DMS53 (cell line): ENCODE data around the gene VWA5B1.

Experiments used
- DNase-seq: peaks from one replicate; lab custom pipeline; 2025; lab: John Stamatoyannopoulos, UW

Gene VWA5B1

DNA sequence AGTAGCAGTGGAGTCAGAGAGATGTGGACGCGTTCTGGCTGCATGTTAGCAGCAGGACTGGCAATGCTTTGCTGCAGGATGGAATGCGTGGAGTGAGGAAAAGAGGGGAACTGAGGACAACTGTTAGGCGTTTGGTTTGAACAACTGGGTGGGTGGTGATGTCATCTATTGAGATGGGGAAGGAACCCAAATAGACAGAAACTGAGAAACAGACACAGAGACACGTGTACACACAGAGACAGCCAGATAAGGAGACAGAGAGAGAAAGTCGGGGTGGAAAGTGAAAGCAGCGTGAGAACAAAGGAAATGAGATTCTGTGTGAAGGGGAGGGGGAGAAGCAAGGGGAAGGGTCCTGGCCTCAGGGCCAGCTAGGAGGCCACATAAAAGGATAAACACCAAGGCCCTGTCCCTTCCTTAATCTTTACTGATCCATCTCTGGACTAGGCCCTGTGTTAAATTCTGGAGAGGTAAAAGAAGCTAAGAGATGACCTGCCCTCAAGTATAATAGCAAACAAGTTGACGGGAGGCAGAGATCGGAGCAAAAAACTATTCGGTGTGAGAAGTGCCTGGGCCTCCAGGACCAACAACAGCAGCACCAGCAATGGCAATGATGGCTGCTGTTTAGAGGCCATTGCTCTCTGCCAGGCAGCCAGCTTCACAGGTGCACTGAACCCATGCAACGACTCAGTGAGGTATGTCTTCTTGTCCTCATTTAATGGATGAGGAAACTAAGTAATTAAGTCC is 31.6 kb downstream of the VWA5B1 start:
- no peak for DNase-seq

DNA sequence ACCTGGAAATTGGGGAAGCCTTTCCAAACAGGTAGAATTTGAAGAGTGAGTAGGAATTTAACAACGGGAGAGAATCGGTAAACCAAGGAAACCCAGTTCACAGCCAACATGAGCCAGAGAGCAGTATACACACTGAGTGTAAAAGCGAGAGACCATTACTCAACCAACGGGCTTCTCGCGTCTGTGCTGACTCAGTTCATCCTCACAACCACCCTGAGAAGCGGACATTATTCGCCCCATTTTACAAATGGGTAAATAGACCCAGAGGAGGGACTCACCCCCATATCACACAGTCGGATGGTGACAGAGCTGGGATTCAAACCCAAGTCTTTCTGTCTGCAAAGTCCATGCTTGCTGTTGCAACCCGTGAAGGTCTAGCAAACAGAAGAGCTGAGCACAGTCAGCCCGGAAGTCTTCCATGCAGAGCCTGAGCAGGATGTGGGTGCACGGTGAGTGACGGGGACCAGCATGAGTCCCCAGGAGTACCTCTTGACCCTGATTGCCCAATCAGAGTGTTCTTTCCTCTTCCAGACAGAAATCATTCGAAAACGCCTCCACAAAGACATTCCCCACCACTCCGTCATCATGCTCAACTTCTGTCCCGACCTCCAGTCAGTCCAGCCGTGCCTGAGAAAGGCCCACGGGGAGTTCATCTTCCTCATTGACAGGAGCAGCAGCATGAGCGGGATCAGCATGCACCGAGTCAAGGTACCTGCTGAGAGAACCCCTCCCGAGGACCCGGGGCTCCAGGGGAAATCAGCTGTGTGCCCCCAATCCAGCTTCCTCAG is 32.3 kb downstream of the VWA5B1 start:
- DNase-seq: no peak

DNA sequence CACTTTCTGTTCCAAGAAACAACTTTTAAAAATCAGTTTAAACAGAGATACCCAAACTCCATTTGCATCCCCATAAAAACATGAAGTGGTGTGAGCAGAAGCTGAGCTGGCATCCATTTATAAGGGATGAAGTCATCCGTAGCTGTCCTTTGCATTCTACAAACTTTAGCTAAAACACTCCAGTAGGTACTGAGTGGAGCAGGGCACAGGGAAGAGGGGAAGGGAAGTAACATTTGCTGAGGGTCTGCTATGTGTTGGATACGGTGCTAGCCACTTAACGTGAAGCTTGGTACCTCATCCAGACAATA is 32.9 kb downstream of the VWA5B1 start:
- DNase-seq: no peak

DNA sequence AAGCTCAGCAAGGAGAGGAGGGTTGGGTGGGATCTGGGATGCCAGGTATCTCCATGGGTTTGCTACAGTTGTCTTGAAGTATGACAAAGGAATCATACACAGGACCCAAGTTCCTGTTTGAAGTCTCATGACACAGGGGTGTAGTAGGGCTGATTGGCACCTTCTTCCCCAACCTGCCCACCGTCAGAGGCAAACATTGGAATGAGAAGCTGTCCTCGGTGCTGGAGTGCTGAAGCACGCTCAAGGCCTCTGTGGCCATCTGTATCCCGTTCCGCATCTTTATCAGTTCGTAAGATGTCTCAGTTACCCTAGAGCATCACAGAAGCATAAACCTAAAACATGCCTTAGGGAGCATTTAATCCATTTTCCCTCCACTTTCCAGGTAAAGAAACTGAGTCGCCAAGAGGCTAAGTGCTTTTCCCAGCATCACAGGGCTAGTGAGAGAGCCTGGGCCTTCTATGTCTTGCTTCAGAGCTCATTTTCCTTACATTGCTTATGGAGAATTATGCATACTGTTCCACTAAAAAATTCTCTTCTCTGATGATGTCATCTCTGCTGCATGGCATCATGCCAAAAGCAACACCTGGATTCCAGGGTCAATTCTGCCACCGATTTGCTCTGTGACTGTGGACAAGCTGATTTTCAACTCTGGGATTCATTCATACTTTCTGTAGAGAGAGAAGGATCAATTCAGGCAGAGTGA is 34.2 kb downstream of the VWA5B1 start:
- peak; percentile 31 for DNase-seq

DNA sequence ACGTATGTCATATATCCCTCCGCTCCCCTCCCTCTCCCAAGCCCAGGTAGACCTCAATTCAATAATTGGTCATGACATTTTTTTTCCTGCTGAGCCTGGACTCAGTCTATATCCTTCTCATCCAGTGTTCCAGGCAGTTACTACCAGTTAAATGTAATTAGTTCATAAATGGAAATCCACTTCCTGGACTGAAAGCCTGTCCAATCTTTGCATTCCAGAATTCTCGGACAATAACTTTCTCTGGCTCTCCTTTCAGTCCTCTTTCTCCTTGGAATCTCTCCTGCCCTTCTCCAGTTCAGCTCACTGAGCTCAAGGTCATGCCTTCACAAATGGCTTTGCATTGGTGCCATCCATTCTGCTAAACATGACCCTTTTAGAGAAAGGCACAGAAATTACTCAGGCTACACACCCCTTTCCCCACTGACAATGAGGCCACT is 34.8 kb downstream of the VWA5B1 start:
- DNase-seq: no peak

DNA sequence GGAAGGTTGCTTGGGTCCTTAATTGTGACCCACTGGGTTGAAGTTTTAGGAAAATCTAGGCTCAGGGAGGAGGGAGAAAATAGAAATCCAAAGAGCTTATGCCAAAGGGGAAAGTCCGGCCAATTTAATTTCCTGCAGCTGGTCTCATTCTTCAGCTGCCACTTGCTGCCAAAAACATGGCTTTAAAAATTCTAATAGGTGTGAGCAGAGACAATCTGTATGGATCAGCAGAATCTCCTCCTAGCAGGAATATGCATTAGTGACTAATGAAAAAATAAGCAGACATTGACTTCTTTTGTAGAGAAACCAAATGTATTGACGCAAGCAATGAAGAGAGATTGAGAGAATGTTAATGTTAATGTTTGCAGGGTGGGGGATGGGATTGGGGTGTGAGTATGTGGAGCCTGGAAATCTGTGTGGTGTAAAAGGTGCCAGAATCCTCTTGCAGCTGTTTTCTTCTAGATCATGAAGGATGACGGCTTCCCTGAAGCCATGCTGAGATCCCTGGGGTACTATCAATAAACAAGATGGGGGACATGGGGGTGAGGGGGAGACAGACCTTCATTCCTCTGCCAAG is 35.3 kb downstream of the VWA5B1 start:
- no peak for DNase-seq

DNA sequence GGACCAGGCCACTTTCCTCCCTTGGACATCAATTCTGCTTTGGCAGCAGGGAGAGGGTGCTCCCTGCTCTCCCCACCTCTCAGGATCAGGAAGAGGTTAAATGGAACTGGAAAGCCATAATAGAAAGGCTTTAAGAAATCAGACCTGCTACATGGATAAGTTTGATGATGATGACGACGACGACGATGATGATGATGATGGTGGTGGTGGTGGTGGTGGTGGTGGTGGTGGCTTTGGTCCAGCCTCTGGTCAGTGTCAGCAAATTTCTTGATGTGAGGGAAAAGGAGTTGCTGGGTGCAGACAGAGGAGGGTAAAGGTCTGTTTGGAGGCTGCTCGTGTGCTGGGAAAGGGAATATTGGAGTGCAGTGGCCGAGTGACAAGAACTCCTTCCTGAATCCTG is 36.8 kb downstream of the VWA5B1 start:
- no peak for DNase-seq

DNA sequence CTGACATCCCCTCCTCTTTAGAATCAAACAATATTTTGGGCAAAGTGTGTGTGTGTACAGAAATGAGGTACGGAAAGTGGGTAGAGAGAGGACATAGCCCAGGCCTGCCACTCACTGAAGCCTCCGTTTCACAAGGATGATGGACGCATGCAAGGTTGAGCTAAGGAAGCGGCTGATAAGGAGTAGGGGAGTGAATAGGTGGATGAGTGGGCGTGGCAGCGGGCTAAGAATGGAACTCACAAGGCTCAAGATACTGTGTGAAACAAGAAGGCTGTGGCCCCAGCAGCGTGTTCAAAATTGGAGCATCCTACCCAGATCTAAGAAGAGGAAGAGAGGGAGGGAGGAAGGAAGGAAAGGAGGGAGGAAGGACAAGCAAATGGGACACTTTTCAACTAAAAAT is 37.5 kb downstream of the VWA5B1 start:
- DNase-seq: no peak

DNA sequence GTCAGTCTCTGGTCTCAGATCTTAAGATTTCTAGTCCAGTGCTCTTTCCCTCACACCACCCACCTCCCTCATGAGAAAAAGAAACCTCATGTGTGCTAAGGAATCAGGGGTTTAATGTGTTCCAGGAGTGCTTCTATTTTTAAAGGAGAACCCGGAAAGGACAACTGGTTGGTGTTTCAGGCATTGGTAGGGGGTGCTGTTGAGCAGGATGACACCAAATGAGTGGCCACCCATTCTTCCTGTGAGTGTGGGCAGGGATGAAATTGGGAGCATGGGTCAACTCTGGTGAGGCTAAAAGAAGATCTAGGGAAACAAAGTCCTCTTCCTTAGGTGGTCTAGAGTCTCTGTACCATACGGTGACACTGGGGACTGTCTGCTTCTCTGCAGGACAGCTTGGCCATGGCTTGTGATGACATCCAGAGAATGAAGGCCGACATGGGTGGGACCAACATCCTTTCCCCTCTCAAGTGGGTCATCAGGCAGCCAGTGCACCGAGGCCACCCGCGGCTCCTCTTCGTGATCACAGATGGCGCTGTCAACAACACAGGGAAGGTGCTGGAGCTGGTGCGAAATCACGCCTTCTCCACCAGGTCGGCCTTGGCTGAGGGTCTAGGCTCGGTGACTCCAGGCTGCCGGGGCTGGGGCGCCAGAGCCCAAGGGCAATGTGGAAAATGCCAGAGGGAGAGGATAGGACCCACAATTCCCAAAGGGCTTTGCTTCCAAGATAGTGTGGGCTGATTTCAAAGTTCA is 39.3 kb downstream of the VWA5B1 start:
- DNase-seq: peak; percentile 9

DNA sequence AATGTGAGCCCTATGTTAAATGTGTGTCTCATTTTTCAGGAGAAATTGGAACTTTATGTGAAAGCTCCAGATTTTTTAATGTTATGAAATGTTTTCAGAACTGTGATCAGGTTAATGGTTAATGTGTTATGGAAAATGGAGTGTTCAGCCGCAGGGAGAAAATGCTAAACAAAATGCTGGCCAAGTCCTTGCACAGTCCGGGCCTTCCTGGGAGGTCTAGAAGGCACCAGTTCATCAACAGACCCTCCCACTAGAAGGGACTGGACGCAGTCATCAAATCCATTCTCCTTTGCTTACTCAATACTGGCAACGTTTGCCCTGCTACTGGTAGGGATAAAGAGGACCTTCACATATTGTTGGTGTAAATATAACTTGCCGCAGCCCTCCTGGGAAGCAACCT is 43.4 kb downstream of the VWA5B1 start:
- DNase-seq: no peak

DNA sequence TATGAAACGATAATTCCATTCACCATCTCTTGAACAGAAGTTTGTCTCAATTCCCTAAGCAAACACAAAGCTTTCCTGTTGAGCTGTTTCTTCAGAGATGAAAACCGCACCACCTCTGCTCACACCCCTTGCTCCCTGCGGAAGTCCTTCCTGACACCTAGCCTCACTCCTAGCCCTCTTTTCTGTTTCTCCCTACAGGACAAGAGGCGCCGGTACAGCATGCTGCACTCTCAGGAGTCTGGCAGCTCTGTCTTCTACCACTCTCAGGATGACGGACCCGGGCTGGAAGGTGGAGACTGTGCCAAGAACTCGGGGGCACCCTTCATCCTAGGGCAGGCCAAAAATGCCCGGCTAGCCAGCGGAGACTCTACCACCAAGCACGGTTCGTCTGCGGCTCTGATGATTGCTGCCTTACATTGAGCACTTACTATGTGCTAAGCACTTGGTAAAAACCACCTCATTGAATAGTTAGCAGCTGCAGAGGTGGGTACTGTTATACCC is 45.5 kb downstream of the VWA5B1 start:
- DNase-seq: no peak

DNA sequence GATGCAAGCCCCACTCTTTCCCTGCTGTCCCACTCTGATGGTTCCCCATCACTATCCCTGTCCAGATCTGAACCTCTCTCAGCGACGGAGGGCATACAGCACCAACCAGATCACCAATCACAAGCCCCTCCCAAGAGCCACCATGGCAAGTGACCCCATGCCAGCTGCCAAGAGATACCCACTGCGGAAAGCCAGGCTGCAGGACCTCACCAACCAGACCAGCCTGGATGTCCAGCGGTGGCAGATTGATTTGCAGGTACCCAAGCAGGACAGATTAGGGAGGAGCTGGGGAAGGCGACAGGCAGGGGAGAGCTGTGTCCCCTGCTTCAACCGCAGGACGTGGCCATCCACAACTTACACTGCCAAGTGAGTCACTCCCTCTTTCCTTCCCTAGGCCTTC is 46.9 kb downstream of the VWA5B1 start:
- no peak for DNase-seq

DNA sequence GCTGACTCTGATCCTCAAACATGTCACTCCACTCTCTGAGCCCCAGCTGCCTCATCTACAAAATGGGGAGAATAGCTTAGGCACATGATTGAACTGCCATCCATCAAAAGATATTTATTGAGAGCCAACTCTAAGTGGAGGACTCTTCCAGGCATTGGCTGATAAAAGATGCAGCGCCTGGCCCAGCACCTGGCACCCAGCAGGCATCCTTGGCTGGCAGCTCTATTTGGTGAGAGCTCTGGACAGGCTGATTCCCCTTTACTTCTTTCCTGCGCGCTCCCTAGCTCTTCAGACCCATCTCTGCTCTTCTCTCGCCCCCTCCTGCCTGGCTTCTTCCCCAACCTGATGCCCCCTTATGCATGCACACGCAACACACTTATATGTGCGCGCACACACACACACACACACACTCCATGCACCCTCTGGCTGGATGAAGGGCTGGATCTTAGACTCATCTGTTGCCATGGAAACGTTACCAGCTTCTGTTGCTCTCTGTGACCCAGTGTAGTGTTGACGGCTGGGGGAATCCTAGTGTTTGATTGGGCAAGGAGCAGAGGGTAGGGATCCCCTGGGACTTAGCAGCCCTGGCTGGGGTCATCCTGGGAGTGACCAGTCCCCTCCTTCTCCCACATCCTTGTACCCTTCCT is 49.3 kb downstream of the VWA5B1 start:
- DNase-seq: peak; percentile 39

DNA sequence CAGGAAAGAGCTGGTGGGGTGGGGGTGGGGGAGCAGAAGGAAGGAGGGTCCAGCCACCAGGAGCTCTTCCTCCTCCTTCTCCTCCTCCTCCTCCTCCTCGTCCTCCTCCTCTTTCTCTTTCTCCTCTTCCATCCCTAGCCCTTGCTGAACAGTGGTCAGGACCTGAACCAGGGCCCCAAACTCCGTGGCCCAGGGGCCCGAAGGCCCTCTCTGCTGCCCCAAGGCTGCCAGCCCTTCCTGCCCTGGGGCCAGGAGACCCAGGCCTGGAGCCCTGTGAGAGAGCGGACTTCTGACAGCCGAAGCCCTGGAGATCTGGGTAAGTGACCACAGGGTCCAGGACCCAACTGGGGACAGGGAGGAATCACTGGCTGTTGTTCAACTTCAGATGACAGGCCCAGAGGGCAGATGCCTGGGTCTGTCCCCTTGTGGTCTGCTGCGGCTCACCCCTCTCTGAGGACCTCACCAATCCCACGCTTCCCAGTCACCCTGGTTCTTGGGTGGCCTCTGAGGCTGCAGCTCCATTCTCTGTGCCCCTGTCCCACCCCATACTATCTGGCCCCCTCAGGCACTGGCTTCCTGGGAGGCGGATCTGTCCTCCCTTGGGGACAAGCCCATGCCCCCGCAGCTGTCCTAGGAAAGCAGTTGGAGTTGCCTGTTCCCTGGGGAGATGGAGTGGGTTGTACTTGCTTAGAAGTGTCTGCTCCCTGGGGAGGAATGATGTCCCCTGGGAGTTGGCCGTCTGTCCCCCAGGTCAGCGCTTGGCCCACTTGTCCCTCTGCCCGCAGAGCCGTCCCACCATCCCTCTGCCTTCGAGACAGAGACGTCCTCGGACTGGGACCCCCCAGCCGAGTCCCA is 51.8 kb downstream of the VWA5B1 start:
- DNase-seq: no peak

DNA sequence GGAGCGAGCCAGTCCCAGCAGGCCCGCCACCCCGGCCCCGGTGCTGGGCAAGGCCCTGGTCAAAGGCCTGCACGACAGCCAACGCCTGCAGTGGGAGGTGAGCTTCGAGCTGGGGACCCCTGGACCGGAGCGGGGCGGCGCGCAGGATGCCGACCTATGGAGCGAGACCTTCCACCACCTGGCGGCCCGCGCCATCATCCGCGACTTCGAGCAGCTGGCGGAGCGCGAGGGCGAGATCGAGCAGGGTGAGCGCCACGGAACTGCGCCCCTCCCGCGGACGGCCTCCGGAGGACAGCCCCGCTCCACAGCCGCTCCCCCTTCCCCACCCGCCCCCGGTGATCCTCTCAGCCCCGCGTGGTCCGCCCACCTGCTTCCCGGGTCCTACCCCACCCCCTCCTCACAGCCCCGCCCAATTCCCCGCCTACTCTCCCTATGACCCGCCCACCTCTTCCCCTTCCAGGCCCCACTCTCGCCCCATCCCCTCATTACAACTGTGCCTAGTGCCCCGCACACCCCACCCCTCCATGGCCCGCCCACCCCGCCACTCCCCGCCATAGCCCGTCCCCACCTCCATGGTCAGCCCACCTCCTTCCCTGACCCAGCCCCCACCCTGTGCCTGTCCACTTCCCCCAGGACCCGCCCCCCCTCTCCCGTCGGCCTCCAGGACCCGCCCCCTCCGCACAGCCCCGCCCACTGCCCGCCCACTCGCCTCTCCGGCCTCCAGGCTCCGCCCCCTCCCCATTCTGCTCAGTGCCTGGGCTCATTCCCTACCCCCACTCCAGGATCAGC is 52.7 kb downstream of the VWA5B1 start:
- peak; percentile 54 for DNase-seq

DNA sequence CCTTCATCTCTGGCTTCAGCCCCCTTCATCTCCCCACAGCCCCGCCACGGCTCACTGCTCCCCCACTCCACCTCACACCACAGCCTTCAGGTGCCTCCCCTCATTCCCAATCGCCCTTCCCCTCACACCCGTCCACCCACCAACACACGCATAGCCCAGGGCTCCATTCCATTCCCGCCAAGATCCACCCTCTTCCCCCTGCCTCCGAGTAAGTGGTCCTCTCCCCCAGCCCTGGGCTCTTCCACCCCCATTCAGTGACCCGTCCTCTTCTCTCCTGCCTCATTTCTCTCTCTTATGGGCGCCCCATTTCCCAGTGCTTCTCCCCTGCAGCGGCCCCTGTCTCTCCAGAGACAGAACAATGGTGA is 53.2 kb downstream of the VWA5B1 start:
- DNase-seq: no peak

DNA sequence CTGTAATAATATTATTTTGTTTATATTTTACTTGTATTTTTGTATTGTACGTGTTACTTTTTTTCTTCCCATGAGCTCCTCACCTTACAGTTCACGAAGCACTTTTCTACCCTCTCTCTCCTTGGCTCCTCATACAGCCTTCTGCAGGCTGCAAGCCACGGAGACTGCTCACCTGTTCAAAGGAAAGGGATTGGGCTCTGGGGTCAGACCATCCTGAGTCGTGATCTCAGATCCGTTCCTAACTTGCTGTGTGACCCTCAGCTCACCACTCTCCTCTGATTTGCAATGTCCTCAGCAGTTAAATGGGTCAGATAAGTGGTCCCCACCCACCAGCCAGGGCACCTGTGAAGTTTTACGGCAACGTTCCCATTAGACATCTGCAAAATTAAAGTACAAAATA is 54.1 kb downstream of the VWA5B1 start:
- no peak for DNase-seq

DNA sequence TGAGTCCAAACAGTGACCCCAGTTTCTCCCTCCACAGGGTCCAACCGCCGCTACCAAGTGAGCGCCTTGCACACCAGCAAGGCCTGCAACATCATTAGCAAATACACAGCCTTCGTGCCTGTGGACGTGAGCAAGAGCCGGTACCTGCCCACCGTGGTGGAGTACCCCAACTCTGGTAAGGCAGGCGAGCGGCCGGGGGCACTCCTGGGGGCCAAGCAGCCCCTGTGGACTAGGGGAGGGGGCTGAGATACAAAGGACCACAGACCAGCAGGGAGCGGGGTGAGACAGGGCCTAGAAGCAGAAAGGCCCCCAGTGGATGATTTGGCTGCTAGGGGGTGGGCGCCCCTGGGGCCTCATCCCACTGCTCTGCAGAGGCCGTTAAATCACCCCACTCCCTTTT is 54.7 kb downstream of the VWA5B1 start:
- no peak for DNase-seq

DNA sequence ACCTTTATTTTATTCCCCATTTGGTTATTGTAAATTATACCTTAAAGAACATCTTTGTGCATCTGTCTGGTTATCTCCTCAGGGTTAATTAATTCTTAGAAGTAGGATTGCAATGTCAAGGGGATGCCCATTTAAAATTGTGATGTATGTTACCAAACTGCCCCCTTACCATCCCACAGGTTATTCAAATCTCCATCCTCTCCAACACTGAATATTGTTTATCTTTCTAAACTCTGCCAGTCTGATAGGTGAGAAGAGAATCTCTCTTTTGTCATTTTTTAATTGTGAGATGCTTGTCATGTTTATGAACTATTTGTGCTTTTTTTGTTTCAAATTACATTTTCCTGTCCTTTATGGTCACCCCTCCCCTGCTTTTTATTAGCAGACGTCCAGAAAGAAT is 55.8 kb downstream of the VWA5B1 start:
- no peak for DNase-seq

DNA sequence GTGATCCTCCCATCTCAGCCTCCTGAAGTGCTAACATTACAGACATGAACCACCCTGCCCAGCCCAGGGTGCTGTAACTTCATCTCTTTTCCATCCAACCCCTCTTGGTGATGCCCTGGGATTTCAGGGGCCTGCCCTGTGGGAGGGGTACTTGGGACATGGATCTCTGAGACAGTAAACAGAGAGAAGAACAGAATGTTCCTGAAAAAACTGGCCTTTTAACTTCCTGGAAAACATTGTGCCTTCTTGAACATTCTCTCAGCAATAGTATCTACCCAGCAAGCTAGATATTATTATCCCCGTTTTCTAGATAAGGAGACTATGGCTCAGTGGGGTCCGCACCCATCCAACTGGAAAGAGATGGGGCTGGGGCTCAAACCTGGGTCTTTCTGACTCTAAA is 57.0 kb downstream of the VWA5B1 start:
- DNase-seq: no peak
